Breast epithelium (tissue), 3 donors: ENCODE data around the gene OPCML.

Source experiments
- CTCF ChIP-seq, 3 donors: fragments of 450-650 bp; IDR thresholded peaks; one replicate each; pipeline ENCODE4 v1.5.1; 2016 to 2017; ENCODE audit warnings: antibody characterized with exemption in 3 of 3, mild to moderate bottlenecking in 3 of 3, moderate library complexity in 3 of 3
- POLR2A ChIP-seq: fragments of 450-650 bp; IDR thresholded peaks from one replicate; pipeline ENCODE4 v1.6.1; 2016; ENCODE audit warnings: antibody characterized with exemption, mild to moderate bottlenecking, moderate library complexity
- POLR2AphosphoS5 ChIP-seq, 3 donors: sonication (generic); formaldehyde crosslinking; IDR thresholded peaks; one replicate each; pipeline ENCODE4 v1.6.1; 2017; ENCODE audit warnings: antibody characterized with exemption in 3 of 3

- TF ChIP-seq CTCF (IDR thresholded peaks at IDR 0.05), result no peak
- TF ChIP-seq POLR2A, result no peak
- TF ChIP-seq POLR2AphosphoS5 (IDR thresholded peaks at IDR 0.05), result no peak
Measured at GRCh38 chr11:133576351-133576750, 44.0 kb upstream of the OPCML start.
